ENCODE measurements around the gene ANKRD39. TPM values are rescaled to one million over a fixed set of nuclear protein-coding genes. Genes with fewer than 3 reads are reported as not detected.

The ANKRD39 gene
- total and polyA plus RNA-seq, 2 of the 8 experiments (the other 6 are each of a cell fraction or from before 2014, with no cell fraction given), result 18.5 to 21.3 TPM

DNA sequence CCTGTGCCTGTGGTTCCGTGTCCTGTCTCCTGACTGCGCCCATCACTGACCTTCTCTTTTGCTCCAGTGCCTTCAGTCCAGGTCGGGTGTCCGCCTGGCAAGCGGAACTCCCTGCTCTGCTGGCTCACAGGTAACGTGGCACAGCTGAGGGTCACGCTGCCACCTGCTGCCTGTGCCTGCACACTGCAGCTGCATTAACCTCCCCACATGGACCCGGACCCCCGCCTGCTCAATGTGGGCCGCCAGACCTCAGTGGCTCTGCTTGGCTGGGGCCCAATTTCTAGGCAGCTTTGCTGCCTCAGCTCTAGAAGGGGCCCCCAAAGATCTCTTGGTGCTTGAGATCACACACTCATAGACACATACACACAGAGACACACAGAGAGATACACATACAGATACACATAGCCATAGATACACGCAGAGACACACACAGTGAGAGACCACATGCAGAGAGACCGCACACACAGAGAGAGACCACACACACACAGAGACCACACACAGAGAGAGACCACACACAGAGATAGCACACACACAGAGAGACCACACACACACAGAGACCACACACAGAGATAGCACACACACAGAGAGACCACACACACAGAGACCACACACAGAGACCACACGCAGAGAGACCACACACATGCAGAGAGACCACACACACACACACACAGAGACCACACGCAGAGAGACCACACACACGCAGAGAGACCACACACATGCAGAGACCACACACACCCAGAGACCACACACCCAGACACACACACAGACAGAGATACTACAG, 56.6 kb downstream of the ANKRD39 start:
- Histone ChIP-seq H2BK12ac (ENCODE audit: low read depth, low read length) (peak overlapping the region; percentile 93; the same call in 1 of the 2 replicates), H3K9ac (replicated peaks in 1 of 4; ENCODE audit: extremely low read depth in 1 of 4, low read depth in 3 of 4, low read length in 3 of 4) (no peak overlapping the region), H3K79me2 (ENCODE audit: control insufficient read depth in 1 of 2, insufficient read depth in 2 of 2, low read length in 2 of 2) (no peaks in the 10 kb centered on the region), H3K36me3 (ENCODE audit: control insufficient read depth in 2 of 4, insufficient read depth in 4 of 4, low read length in 3 of 4) (peaks cover 0 to 6% (median 5%) of the 10 kb centered on the region in 4 experiments; a peak in 3 of 8 replicates), H3K4me3 (ENCODE audit: extremely low read depth in 1 of 4, insufficient read depth in 2 of 4, low read depth in 3 of 4, low read length in 4 of 4) (no peak overlapping the region), H4K20me1 (replicated peaks in 1 of 2; ENCODE audit: control insufficient read depth in 1 of 2, insufficient read depth in 2 of 2, low read length in 2 of 2) (peaks cover 0 to 5% of the 10 kb centered on the region in 2 experiments), H3K14ac (ENCODE audit: insufficient read length) (no peak overlapping the region), H2AFZ (ENCODE audit: low read length) (no peak overlapping the region), H3K79me1 (ENCODE audit: low read depth, low read length) (no peaks in the 10 kb centered on the region), H3K23me2 (ENCODE audit: low read depth, low read length) (peaks cover 7% of the 10 kb centered on the region; the same call in 1 of the 2 replicates), H3K27ac (ENCODE audit: low read depth, low read length) (peak overlapping the region; percentile 68; the same call in 1 of the 2 replicates), H2BK15ac (ENCODE audit: low read length) (no peak overlapping the region; the same call in 1 of the 2 replicates), H3K4ac (replicated peaks; ENCODE audit: insufficient read length, low read depth, low read length) (peak overlapping the region; percentile 79), H3K4me1 (replicated peaks in 1 of 4; ENCODE audit: control insufficient read depth in 3 of 4, insufficient read depth in 4 of 4, low read length in 3 of 4) (no peaks in the 10 kb centered on the region; a peak in 2 of 7 replicates), H3K56ac (replicated peaks; ENCODE audit: insufficient read length, low read depth, low read length) (peak overlapping the region; percentile 12), H3K18ac (ENCODE audit: extremely low read depth, low read length) (peak overlapping the region; percentile 62; the same call in 1 of the 2 replicates), H2BK20ac (ENCODE audit: low read length) (peak overlapping the region; percentile 94; the same call in 1 of the 2 replicates), H3K27me3 (replicated peaks in 1 of 4; ENCODE audit: control insufficient read depth in 3 of 4, extremely low read depth in 1 of 4, insufficient read depth in 3 of 4, low read length in 3 of 4) (no peaks in the 10 kb centered on the region), H3K23ac (ENCODE audit: insufficient read length) (no peak overlapping the region), H4K91ac (replicated peaks; ENCODE audit: insufficient read length, low read length) (peak overlapping the region; percentile 34), H3K9me3 (ENCODE audit: insufficient read depth in 2 of 2, low read depth in 1 of 2, low read length in 1 of 2) (no peaks in the 10 kb centered on the region), H4K8ac (ENCODE audit: extremely low read depth, insufficient read depth, low read length) (0 out of 2 replicates have a peak overlapping the region, but pooled peaks have one; percentile 53), H3K4me2 (ENCODE audit: insufficient read depth in 1 of 2, low read depth in 2 of 2, low read length in 2 of 2) (no peak overlapping the region), H2BK5ac (ENCODE audit: low read depth, low read length) (peak overlapping the region; percentile 84), H2BK120ac (replicated peaks; ENCODE audit: low read depth, low read length) (no peak overlapping the region), H2AK5ac (ENCODE audit: low read depth, low read length) (no peak overlapping the region; the same call in 1 of the 2 replicates), H4K5ac (ENCODE audit: insufficient read length, low read depth, low read length) (peak overlapping the region; percentile 60)
- peak; percentile 98 for FAIRE-seq
- CTCF ChIA-PET (ENCODE audit: partially characterized antibody), result interaction anchor here (0.7 to 5.0 kb wide), 28 partner anchors 8 to 251 kb away, joined by 3 to 46 read pairs (median 4); partner anchors contain the start of gene CNNM4
- POLR2A ChIA-PET (ENCODE audit: partially characterized antibody), result interaction anchor here (1.2 to 1.8 kb wide), 3 partner anchors 8 to 38 kb away, joined by 4 to 8 read pairs (median 6); no protein-coding TSS in a partner anchor
- DNase-seq (ENCODE audit: low read depth in 1 of 2, low spot score in 2 of 2), result peak; percentile 56 to 89
- WGBS, 2 experiments (ENCODE audit: extremely low coverage in 1 of 2, insufficient coverage in 1 of 2, insufficient read length in 1 of 2, insufficient replicate concordance in 2 of 2, low coverage in 1 of 2, low lambda C conversion rate in 2 of 2, missing lambda C conversion rate in 1 of 2), result 77% methylated on average over 15 of the region's 15 CpGs; no CpG with 5 or more reads in 1 of the 2 experiments
- TF ChIP-seq SAP30 (IDR thresholded peaks at IDR 0.05; ENCODE audit: insufficient read depth, insufficient replicate concordance, low read length) (no peak), CHD2 (IDR thresholded peaks at IDR 0.05; ENCODE audit: low read length) (0 out of 2 replicates have a peak, but pooled peaks have one; percentile 34), SP1 (IDR thresholded peaks at IDR 0.05; ENCODE audit: low read depth, low read length) (no peak), RAD21 (IDR thresholded peaks at IDR 0.05 in 1 of 2, conservative IDR thresholded peaks at IDR 0.05 in 1 of 2; ENCODE audit: low read depth in 2 of 2, low read length in 2 of 2) (peak; percentile 85 to 86), ASH2L (IDR thresholded peaks at IDR 0.05; ENCODE audit: low read length) (peak; percentile 12), ZNF274 (IDR thresholded peaks at IDR 0.05; ENCODE audit: borderline replicate concordance, extremely low read depth, low read length) (no peak), RBBP5 (IDR thresholded peaks at IDR 0.05; ENCODE audit: borderline replicate concordance, low read depth, low read length) (no peak)
- TF ChIP-seq, protein P1, sequence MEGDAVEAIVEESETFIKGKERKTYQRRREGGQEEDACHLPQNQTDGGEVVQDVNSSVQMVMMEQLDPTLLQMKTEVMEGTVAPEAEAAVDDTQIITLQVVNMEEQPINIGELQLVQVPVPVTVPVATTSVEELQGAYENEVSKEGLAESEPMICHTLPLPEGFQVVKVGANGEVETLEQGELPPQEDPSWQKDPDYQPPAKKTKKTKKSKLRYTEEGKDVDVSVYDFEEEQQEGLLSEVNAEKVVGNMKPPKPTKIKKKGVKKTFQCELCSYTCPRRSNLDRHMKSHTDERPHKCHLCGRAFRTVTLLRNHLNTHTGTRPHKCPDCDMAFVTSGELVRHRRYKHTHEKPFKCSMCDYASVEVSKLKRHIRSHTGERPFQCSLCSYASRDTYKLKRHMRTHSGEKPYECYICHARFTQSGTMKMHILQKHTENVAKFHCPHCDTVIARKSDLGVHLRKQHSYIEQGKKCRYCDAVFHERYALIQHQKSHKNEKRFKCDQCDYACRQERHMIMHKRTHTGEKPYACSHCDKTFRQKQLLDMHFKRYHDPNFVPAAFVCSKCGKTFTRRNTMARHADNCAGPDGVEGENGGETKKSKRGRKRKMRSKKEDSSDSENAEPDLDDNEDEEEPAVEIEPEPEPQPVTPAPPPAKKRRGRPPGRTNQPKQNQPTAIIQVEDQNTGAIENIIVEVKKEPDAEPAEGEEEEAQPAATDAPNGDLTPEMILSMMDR (IDR thresholded peaks at IDR 0.05; ENCODE audit: control extremely low read depth in 1 of 3, insufficient read depth in 1 of 3, low read depth in 1 of 3, low read length in 3 of 3), result peak; percentile 71 to 100 (median 95)

Data from H1 (cell line).